Gastroesophageal sphincter (tissue), 4 donors: ENCODE measurements around the gene SLC6A8. TPM values are rescaled to one million over a fixed set of nuclear protein-coding genes. Genes with fewer than 3 reads are reported as not detected.
"Not testable (repeated sequence)": the region's sequence is repeated elsewhere in the genome, so short reads cannot be mapped to it uniquely, and the experiment has no call there.

Experiments
- ATAC-seq: fragments of 150-250 bp; one replicate; pipeline ENCODE4 v1.9.1; 2016; ENCODE audit warnings: mild to moderate bottlenecking, moderate library complexity
- H3K27ac ChIP-seq, 4 donors: fragments of 200-600 bp; sonication (generic) in 3 of 4; 1 replicate in 3 of 4; 2 replicates in 1 of 4; pipeline ENCODE4 v1.5.1; 2016 to 2019
- H3K27me3 ChIP-seq: fragments of 200-600 bp; sonication (generic); one replicate; pipeline ENCODE4 v1.5.1; 2019
- H3K36me3 ChIP-seq, 2 donors: fragments of 200-600 bp; sonication (generic); one replicate each; pipeline ENCODE4 v1.5.1; 2019; ENCODE audit warnings: control low read depth in 1 of 2
- H3K4me1 ChIP-seq, 3 donors: fragments of 200-600 bp; sonication (generic); 1 replicate in 2 of 3; 2 replicates in 1 of 3; pipeline ENCODE4 v1.5.1; 2016 to 2019; ENCODE audit warnings: control low read depth in 2 of 3
- H3K4me3 ChIP-seq, 2 donors: fragments of 200-600 bp; sonication (generic); one replicate each; pipeline ENCODE4 v1.5.1; 2019; ENCODE audit warnings: mild to moderate bottlenecking in 1 of 2, moderate library complexity in 1 of 2
- H3K9me3 ChIP-seq, 3 donors: fragments of 200-600 bp; sonication (generic); one replicate each; pipeline ENCODE4 v1.5.1; 2017 to 2019; ENCODE audit warnings: control low read depth in 2 of 3
- CTCF ChIP-seq, 4 experiments: fragments of 200-600 bp in 2 of 4; fragments of 450-650 bp in 2 of 4; sonication (generic) in 1 of 4; IDR thresholded peaks; one replicate each; pipeline ENCODE4 v1.5.1; 2017 to 2019; ENCODE audit warnings: antibody characterized with exemption in 4 of 4, mild to moderate bottlenecking in 2 of 4, moderate library complexity in 2 of 4
- EP300 ChIP-seq: sonication (generic); formaldehyde crosslinking; IDR thresholded peaks from one replicate; pipeline ENCODE4 v1.6.1; 2017; ENCODE audit warnings: antibody characterized with exemption, mild to moderate bottlenecking
- POLR2A ChIP-seq, 2 donors: fragments of 450-650 bp; IDR thresholded peaks; one replicate each; pipeline ENCODE4 v1.6.1; 2017; ENCODE audit warnings: antibody characterized with exemption in 2 of 2, mild to moderate bottlenecking in 2 of 2, moderate library complexity in 1 of 2
- POLR2AphosphoS5 ChIP-seq: sonication (generic); formaldehyde crosslinking; IDR thresholded peaks from one replicate; pipeline ENCODE4 v1.6.1; 2017; ENCODE audit warnings: antibody characterized with exemption
- WGBS, 2 donors: methylation state at CpG; one replicate each; pipeline ENCODE4 v1.1.5; 2018; ENCODE audit warnings: low coverage in 1 of 2; 5-methylcytosine and 5-hydroxymethylcytosine counted together
- total RNA-seq, 4 donors: library from RNA; depleted of rRNA; stranded (reverse); fragments of >200 nt; gene quantifications; one replicate each; pipeline ENCODE4 v1.1.0, GENCODE V29; 2016

Gene SLC6A8
- total RNA-seq, 4 donors from 2014 or later, result 25.3 to 86.6 (median 37.9) TPM

- TF ChIP-seq POLR2A (IDR thresholded peaks at IDR 0.05) (no peak), POLR2AphosphoS5 (no peak), EP300 (no peak), CTCF (IDR thresholded peaks at IDR 0.05) (no peak)
- no peaks in the 10 kb centered on the region for H3K9me3 ChIP-seq
- peaks cover 0 to 69% of the 10 kb centered on the region in 2 donors for H3K36me3 ChIP-seq
- peaks cover 0 to 32% (median 3%) of the 10 kb centered on the region in 3 donors for H3K4me1 ChIP-seq
- no peak overlapping the region for H3K27ac ChIP-seq
- WGBS, 2 donors, result 63 to 74% methylated on average over 3 to 6 of the region's 16 CpGs
- ATAC-seq, result no peak
- H3K27me3 ChIP-seq, result no peaks in the 10 kb centered on the region
- no peak overlapping the region for H3K4me3 ChIP-seq
Measured at GRCh38 chrX:153697924-153698865, 10.5 kb downstream of the SLC6A8 start.

GRCh38 chrX:153699210-153699783 is 11.6 kb downstream of the SLC6A8 start:
- peaks cover 0 to 43% (median 3%) of the 10 kb centered on the region in 3 donors for H3K4me1 ChIP-seq
- not testable (repeated sequence) for H3K4me3 ChIP-seq, H3K27me3 ChIP-seq, ATAC-seq, H3K9me3 ChIP-seq
- peaks cover 0 to 73% of the 10 kb centered on the region in 2 donors for H3K36me3 ChIP-seq
- WGBS, 2 donors, result no CpG with 5 or more reads among the region's 16 CpGs
- H3K27ac ChIP-seq, result peak overlapping the region in 3 of 4 donors; percentile 17 to 55 (median 54)

GRCh38 chrX:153699784-153700371 is 12.2 kb downstream of the SLC6A8 start:
- peaks cover 0 to 68% of the 10 kb centered on the region in 2 donors for H3K36me3 ChIP-seq
- no CpG with 5 or more reads among the region's 18 CpGs for WGBS, 2 donors
- not testable (repeated sequence) for H3K9me3 ChIP-seq, H3K27me3 ChIP-seq, H3K4me3 ChIP-seq
- H3K27ac ChIP-seq, result peak overlapping the region in 3 of 4 donors; percentile 52 to 55 (median 54)
- H3K4me1 ChIP-seq, result peaks cover 0 to 49% (median 3%) of the 10 kb centered on the region in 3 donors
- ATAC-seq, result peak; percentile 16

GRCh38 chrX:153700376-153700945 is 12.7 kb downstream of the SLC6A8 start:
- no peak for TF ChIP-seq POLR2A (IDR thresholded peaks at IDR 0.05)
- TF ChIP-seq CTCF (IDR thresholded peaks at IDR 0.05), result no peak
- no peak for TF ChIP-seq EP300
- TF ChIP-seq POLR2AphosphoS5, result no peak
- Histone ChIP-seq H3K9me3 (no peaks in the 10 kb centered on the region), H3K4me1 (peaks cover 0 to 55% (median 3%) of the 10 kb centered on the region in 3 donors), H3K27me3 (no peaks in the 10 kb centered on the region), H3K27ac (peak overlapping the region in 3 of 4 donors; percentile 52 to 55 (median 54)), H3K36me3 (peaks cover 0 to 62% of the 10 kb centered on the region in 2 donors), H3K4me3 (no peak overlapping the region)
- ATAC-seq, result no peak
- WGBS, 2 donors, result 73% methylated on average over 6 of the region's 15 CpGs; no CpG with 5 or more reads in 1 of the 2 donors

- Histone ChIP-seq H3K36me3 (peaks cover 0 to 57% of the 10 kb centered on the region in 2 donors), H3K4me1 (peaks cover 0 to 60% (median 3%) of the 10 kb centered on the region in 3 donors), H3K4me3 (no peak overlapping the region), H3K9me3 (no peaks in the 10 kb centered on the region), H3K27ac (peak overlapping the region in 2 of 4 donors; percentile 55 to 65), H3K27me3 (no peaks in the 10 kb centered on the region)
- WGBS, 2 donors, result no CpG with 5 or more reads among the region's 6 CpGs
- no peak for ATAC-seq
- no peak for TF ChIP-seq POLR2A (IDR thresholded peaks at IDR 0.05)
- TF ChIP-seq POLR2AphosphoS5, result no peak
- TF ChIP-seq CTCF (IDR thresholded peaks at IDR 0.05), result no peak
- TF ChIP-seq EP300, result no peak
Measured at GRCh38 chrX:153700967-153701366, 13.2 kb downstream of the SLC6A8 start.
